GM21381 (cell line): ENCODE data around the gene MORC3.

Experiments
- ATAC-seq: cut with Tn5 transposase; IDR thresholded peaks from one replicate; pipeline ENCODE4 v1.9.1; 2021; ENCODE audit warnings: mild to moderate bottlenecking, moderate library complexity; ENCODE audit not compliant: unreplicated experiment

MORC3 gene

GRCh38 chr21:36422279-36423098 lies 102.5 kb downstream of the MORC3 start:
- no peak for ATAC-seq

GRCh38 chr21:36423771-36424433 lies 103.9 kb downstream of the MORC3 start:
- no peak for ATAC-seq

DNA sequence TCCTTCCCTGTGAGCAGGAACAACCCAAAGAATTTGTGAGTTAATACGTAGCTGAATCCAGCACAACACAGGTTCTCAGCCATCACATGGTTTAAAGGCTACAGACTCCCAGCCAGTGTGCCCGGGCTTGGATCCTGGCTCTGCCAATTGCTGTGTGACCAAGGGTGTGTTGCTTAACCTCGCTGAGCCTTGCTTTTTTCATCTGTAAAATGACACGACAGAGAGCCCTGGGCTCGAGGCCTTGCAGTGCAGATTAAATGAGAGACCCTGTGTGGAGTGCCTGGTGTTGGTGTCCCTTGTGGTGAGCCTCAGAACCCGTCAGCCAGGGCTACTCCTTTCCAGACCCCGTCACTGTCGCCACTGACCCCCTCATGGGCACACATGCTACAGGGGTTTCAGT lies 104.6 kb downstream of the MORC3 start:
- ATAC-seq: no peak

- ATAC-seq: no peak
Measured at GRCh38 chr21:36425286-36425685, 105.3 kb downstream of the MORC3 start.
